ENCODE measurements around the gene PROKR2. TPM values are rescaled to one million over a fixed set of nuclear protein-coding genes. Genes with fewer than 3 reads are reported as not detected.

PROKR2 gene
- total RNA-seq, 2 experiments from 2014 or later: not detected

GRCh38 chr20:5298811-5299210, 17.9 kb downstream of the PROKR2 start:
- H3K4me1 ChIP-seq (ENCODE audit: insufficient read depth, low read length): no peaks in the 10 kb centered on the region
- TF ChIP-seq CTCF (IDR thresholded peaks at IDR 0.05): no peak
- no peak overlapping the region for H3K4me3 Mint-ChIP-seq
- POLR2A ChIA-PET: no interaction called here
- H3K36me3 ChIP-seq (ENCODE audit: insufficient read depth, low read length): no peaks in the 10 kb centered on the region
- H3K27ac ChIP-seq (ENCODE audit: low read depth in 1 of 2, low read length in 2 of 2): no peak overlapping the region
- H3K9me3 Mint-ChIP-seq: peaks cover 4% of the 10 kb centered on the region
- H3K4me3 ChIP-seq (ENCODE audit: low read length): no peak overlapping the region
- H3K36me3 Mint-ChIP-seq (ENCODE audit: low read depth): no peaks in the 10 kb centered on the region
- CTCF ChIA-PET: no interaction called here
- no peak for ATAC-seq (ENCODE audit: poor library complexity)
- H3K27me3 ChIP-seq (ENCODE audit: control insufficient read depth in 1 of 2, insufficient read depth in 2 of 2, low read length in 2 of 2): peaks cover 8 to 17% of the 10 kb centered on the region in 2 experiments
- H3K27me3 Mint-ChIP-seq: peaks cover 66% of the 10 kb centered on the region
- intact Hi-C loops (cut with DNase I, micrococcal nuclease): no loop called here
- H3K4me1 Mint-ChIP-seq (ENCODE audit: low read depth): no peaks in the 10 kb centered on the region
- no peak overlapping the region for H3K27ac Mint-ChIP-seq
- peaks cover 0 to 5% of the 10 kb centered on the region in 2 experiments for H3K9me3 ChIP-seq (ENCODE audit: control insufficient read depth in 1 of 2, insufficient read depth in 1 of 2, low read length in 2 of 2)
- no peak for DNase-seq

- H3K27ac ChIP-seq (ENCODE audit: low read depth in 1 of 2, low read length in 2 of 2): no peak overlapping the region
- H3K27me3 Mint-ChIP-seq: peaks cover 63% of the 10 kb centered on the region
- H3K9me3 Mint-ChIP-seq: peaks cover 2% of the 10 kb centered on the region
- intact Hi-C loops (cut with DNase I, micrococcal nuclease): no loop called here
- H3K4me3 ChIP-seq (ENCODE audit: low read length): no peak overlapping the region
- ChIA-PET POLR2A (no interaction called here), CTCF (no interaction called here)
- TF ChIP-seq CTCF (IDR thresholded peaks at IDR 0.05): no peak
- H3K4me1 Mint-ChIP-seq (ENCODE audit: low read depth): no peaks in the 10 kb centered on the region
- no peak overlapping the region for H3K27ac Mint-ChIP-seq
- H3K27me3 ChIP-seq (ENCODE audit: control insufficient read depth in 1 of 2, insufficient read depth in 2 of 2, low read length in 2 of 2): peaks cover 8 to 17% of the 10 kb centered on the region in 2 experiments
- no peaks in the 10 kb centered on the region for H3K4me1 ChIP-seq (ENCODE audit: insufficient read depth, low read length)
- ATAC-seq (ENCODE audit: poor library complexity) (no peak), DNase-seq (no peak)
- H3K36me3 ChIP-seq (ENCODE audit: insufficient read depth, low read length): no peaks in the 10 kb centered on the region
- no peaks in the 10 kb centered on the region for H3K36me3 Mint-ChIP-seq (ENCODE audit: low read depth)
- H3K9me3 ChIP-seq (ENCODE audit: control insufficient read depth in 1 of 2, insufficient read depth in 1 of 2, low read length in 2 of 2): peaks cover 0 to 5% of the 10 kb centered on the region in 2 experiments
- H3K4me3 Mint-ChIP-seq: no peak overlapping the region
Observed at GRCh38 chr20:5297280-5298004, 19.3 kb downstream of the PROKR2 start.

GRCh38 chr20:5290596-5290995, 26.2 kb downstream of the PROKR2 start:
- Histone ChIP-seq H3K36me3 (ENCODE audit: insufficient read depth, low read length) (no peaks in the 10 kb centered on the region), H3K4me3 (ENCODE audit: low read length) (no peak overlapping the region), H3K27me3 (ENCODE audit: control insufficient read depth in 1 of 2, insufficient read depth in 2 of 2, low read length in 2 of 2) (peaks cover 6% of the 10 kb centered on the region in 2 experiments), H3K4me1 (ENCODE audit: insufficient read depth, low read length) (no peaks in the 10 kb centered on the region), H3K27ac (ENCODE audit: low read depth in 1 of 2, low read length in 2 of 2) (no peak overlapping the region), H3K9me3 (ENCODE audit: control insufficient read depth in 1 of 2, insufficient read depth in 1 of 2, low read length in 2 of 2) (no peaks in the 10 kb centered on the region)
- DNase-seq (no peak), ATAC-seq (ENCODE audit: poor library complexity) (no peak)
- Mint-ChIP-seq H3K4me3 (no peak overlapping the region), H3K27me3 (peaks cover 33% of the 10 kb centered on the region), H3K9me3 (peaks cover 7% of the 10 kb centered on the region), H3K27ac (no peak overlapping the region), H3K36me3 (ENCODE audit: low read depth) (no peaks in the 10 kb centered on the region), H3K4me1 (ENCODE audit: low read depth) (no peaks in the 10 kb centered on the region)
- ChIA-PET CTCF (interaction anchor here (0.7 kb wide), 1 partner anchor 202 kb away, joined by 3 read pairs; no protein-coding TSS in a partner anchor), POLR2A (no interaction called here)
- intact Hi-C loops (cut with DNase I, micrococcal nuclease): no loop called here
- no peak for TF ChIP-seq CTCF (IDR thresholded peaks at IDR 0.05)

Data from CD4-positive, alpha-beta T cell (primary cell).